ENCODE results near the gene RBMS2.
A peak's percentile ranks its signal among the peaks of the same experiment; 100 is the strongest.

RBMS2 gene

DNA sequence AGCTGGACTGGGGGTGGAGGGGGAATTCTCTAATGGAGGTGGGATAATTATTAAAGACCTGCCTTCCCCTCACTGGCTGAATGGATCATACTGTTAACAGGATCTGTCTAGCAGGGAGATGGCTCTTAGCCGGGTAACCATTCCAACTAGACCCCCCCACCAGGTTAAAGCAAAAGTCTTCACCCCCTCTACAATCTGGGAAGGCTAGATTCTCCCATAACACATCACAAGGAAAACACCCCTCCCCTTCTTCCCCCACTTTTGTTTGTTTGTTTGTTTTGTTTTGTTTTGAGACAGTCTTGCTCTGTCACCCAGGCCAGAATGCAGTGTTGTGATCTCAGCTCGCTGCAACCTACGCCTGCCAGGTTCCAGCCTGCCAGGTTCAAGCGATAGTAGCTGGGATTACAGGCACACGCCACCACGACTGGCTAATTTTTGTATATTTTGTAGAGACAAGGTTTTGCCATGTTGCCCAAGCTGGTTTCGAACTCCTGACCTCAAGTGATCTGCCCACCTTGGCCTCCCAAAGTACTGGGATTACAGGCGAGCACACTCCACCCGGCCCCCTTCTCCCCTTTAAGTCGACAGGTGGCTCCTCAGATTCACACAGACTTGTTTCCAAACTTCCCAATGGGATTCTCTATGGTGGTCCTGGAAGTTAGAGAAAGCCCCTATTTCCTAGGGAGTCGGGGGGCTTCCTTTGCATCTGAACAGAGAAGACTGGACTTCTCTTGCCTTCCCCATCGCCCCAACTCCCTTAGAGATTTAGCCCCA, 112.0 kb downstream of the RBMS2 start:
- in situ Hi-C loops (cut with HindIII; ENCODE audit: low pct_unique_long_range_greater_than_20kb, low sequenced_read_pairs): no loop called here
- no peak for TF ChIP-seq JUND (IDR thresholded peaks at IDR 0.05; ENCODE audit: low read depth)
- peak in 1 of 2 experiments; percentile 36 for DNase-seq (ENCODE audit: low read depth in 1 of 2, low spot score in 1 of 2)

DNA sequence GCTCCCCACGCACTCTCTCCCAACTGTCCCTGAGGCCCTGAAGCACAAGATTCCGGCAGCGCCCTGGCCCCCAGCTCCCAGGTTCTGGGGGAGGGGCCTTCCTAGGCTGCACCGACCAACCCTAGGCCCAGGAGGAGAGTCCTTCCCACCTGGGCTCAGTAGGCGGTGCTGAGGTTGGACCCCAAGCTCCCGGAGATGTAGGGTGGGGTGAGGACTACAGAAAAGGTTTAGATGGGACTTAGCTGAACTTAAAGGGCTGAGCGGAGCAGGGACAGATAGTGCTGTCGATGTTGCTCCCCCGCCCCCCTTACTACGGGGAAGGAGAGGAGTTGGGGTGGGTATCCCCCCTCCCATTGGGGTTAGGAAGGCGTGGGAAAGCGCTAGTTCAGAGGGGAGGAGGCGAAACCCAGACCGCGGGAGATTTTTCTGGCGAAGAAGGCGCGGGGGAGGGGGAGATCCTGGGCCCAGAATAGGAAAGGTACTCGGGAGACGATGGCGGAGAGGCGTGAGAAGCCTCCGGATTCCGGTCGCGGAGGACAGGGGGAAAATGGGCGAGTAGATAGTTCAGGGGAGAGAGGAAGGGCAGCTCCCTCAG, 112.7 kb downstream of the RBMS2 start:
- peak; percentile 93 to 95 for DNase-seq (ENCODE audit: low read depth in 1 of 2, low spot score in 1 of 2)
- TF ChIP-seq JUND (IDR thresholded peaks at IDR 0.05; ENCODE audit: low read depth): no peak
- in situ Hi-C loops (cut with HindIII; ENCODE audit: low pct_unique_long_range_greater_than_20kb, low sequenced_read_pairs): no loop called here

DNA sequence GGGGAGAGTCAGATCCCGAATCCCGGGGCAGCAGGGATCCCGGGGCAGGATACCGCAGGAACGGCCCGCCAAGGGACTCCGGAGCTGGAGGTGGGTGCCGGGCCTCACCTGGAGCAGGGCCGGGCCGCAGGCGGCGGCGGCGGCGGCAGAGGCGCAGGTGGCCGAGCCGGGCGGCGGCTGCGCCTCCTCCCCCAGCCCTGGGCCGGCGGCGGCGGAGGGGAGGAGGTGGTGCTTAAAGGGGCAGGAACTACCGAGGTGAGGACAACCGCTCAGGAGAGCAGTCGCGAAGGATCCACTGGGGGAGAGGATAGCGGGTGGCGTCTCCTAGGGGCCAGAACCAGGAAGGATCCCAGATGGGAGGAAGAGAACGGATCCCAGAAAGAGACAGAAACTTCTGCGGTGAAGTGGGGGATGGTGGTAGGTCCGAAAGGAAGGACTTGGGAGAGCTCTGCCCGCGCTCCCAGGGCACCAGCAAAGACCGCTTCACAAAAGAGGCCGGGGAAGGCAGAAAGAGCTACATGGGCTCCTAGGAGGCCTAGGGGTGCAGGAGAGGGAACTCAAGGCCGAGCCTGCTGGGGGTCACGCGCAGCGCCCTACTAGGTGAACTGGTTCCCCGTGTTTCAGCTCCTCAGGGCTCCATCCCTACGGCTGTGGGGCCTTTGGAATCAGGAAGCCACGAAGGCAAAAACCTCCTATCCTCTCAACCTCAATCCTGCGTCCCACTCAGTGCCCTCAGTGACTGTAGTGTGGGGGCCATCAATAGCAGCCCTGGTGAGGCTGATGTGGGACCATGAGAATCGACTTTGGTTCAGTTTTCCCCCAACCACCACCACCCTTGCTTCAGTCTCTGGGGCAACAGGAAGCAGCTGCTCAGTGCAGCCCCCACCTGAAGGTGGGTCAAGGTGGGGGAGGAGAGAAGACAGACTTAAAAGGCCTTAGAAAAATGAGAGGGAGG, 113.5 kb downstream of the RBMS2 start:
- in situ Hi-C loops (cut with HindIII; ENCODE audit: low pct_unique_long_range_greater_than_20kb, low sequenced_read_pairs): no loop called here
- TF ChIP-seq JUND (IDR thresholded peaks at IDR 0.05; ENCODE audit: low read depth): no peak
- peak; percentile 80 to 97 for DNase-seq (ENCODE audit: low read depth in 1 of 2, low spot score in 1 of 2)

DNA sequence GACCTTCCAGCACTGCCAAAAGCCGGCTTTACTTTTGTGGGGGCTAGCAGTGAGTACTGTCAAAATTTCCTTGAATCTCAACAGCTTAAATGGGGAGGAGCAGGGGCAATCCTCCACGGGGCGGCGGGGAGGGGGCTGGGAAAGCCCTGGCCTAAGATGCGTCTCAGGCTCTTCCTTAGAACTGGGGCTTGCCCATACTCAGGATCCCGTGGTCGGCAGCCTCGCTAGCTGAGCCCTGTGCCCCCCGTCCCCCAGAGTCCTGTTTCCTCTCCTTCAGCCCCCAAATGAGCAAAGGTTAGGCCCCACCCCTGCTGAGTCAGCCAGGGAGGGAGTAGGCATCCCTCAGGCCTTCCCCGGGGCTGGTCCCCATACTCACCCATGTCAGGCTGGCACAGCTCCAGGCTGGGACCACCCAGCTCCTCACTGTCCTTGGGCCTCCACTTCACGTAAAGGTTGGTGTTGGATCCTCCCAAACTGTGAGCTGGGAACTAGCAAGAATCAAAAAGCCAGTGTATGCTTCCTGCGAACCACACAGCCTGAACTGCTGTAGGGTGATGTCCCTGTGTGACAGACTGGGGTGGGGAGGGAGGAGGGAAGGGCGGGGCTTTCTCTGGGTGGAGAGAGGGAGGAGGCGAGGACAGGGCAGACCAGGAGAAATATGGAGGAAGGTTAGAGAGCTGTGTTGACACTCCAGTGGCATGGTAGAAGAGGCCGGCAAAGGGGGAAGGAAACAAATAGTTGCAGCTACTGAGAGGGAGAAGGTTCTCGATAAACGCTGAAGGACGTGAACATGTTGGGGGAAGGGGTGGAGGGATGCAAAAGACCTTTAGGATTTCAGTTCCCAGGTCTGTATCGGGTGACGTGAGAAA, 114.4 kb downstream of the RBMS2 start:
- no peak for TF ChIP-seq JUND (IDR thresholded peaks at IDR 0.05; ENCODE audit: low read depth)
- DNase-seq (ENCODE audit: low read depth in 1 of 2, low spot score in 1 of 2): peak; percentile 85 to 96
- in situ Hi-C loops (cut with HindIII; ENCODE audit: low pct_unique_long_range_greater_than_20kb, low sequenced_read_pairs): no loop called here

DNA sequence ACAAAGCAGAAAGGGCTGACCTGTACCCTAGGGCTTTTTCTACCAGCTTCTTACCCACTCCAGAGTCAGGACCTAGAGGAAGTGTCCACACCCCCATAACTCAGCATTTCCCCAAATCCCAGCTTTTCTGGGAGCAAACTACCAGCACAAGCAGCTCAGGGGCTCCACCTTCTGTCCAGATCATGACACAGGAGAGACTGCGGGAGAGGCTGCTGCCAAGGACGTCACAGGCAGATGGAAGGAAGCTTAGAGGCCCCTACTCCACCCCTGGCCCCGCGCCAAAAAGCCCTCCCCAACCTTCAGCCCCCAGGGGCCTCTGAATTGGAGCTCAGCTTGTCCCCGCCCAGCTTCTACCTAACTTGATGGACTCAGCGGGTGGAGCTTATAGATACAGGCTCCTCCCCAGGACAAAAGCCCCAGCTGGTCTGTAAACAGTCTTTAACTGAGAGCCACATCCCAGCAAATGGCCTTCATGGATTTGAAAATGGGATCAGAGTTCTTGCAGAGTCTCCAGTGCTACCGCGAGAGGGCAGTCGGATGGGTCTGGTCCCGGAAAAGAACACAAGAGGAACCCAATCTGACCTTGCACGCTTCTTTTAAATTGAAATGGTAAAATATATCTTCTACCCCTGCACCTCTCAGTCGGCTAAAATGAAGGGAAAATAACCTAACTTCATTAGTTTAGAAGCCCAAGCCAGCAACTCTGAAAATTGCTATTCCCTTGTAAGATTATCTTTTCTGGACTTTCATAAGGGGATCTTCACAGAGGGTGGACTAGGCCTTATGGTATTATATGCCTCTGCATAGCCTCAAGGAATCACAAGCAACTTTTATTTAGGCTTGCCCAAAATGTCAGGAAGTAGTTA, 115.3 kb downstream of the RBMS2 start:
- TF ChIP-seq JUND (IDR thresholded peaks at IDR 0.05; ENCODE audit: low read depth): peak; percentile 62; the same call in 1 of the 2 replicates
- DNase-seq (ENCODE audit: low read depth in 1 of 2, low spot score in 1 of 2): peak; percentile 91 to 100
- in situ Hi-C loops (cut with HindIII; ENCODE audit: low pct_unique_long_range_greater_than_20kb, low sequenced_read_pairs): no loop called here

DNA sequence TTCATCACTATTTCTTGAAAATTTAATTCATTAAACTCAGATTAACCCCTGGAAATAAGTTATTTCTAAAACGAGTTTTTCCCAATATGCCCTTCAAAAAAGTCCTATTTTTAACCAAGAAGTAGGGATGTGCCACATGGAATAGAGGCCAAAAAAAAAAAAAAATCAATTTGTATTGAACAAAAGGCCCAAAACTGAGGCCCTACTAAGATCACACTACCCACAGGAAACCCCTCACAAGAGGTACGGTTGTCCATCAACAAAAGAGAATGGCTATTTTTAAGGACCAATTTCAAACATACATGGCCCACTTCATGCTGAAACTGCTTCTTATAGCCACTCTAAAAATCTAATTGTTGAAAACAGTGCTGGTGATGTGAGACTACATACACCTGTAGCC, 116.0 kb downstream of the RBMS2 start:
- in situ Hi-C loops (cut with HindIII; ENCODE audit: low pct_unique_long_range_greater_than_20kb, low sequenced_read_pairs): no loop called here
- DNase-seq (ENCODE audit: low read depth in 1 of 2, low spot score in 1 of 2): no peak
- TF ChIP-seq JUND (IDR thresholded peaks at IDR 0.05; ENCODE audit: low read depth): no peak

DNA sequence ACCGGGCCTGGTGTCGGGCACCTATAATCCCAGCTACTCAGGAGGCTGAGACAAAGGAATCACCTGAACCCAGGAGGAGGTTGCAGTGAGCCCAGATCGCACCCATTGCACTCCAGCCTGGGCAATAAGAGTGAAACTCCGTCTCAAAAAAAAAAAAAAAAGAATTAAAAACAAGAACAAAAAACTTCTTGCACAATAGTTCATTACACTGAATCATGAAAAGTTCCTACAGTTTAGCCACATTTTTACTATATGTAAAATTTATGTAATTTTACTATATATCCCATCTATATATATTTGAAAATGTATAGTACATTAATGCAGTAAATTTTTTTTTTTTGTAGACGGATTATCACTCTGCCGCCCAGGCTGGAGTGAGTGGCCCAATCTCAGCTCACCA, 119.6 kb downstream of the RBMS2 start:
- in situ Hi-C loops (cut with HindIII; ENCODE audit: low pct_unique_long_range_greater_than_20kb, low sequenced_read_pairs): no loop called here
- no peak for TF ChIP-seq JUND (IDR thresholded peaks at IDR 0.05; ENCODE audit: low read depth)
- DNase-seq (ENCODE audit: low read depth in 1 of 2, low spot score in 1 of 2): no peak

DNA sequence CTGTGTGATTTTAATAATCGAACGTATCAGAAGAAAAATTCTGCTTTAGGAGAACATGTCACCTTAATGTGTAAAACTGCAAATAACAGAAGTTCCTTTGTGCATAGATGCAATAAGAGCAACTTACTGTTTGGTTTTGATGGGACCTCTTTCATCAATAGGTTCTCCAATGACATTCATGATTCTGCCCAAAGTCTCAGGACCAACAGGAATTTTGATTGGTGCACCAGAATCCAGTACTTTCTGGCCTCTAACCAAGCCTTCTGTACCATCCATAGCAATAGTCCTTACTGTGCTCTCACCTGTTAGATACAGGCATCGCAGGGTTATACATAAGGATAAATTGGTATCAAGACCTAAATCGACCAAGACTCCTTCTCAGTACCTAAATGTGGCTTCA, 123.0 kb downstream of the RBMS2 start:
- TF ChIP-seq JUND (IDR thresholded peaks at IDR 0.05; ENCODE audit: low read depth): no peak
- in situ Hi-C loops (cut with HindIII; ENCODE audit: low pct_unique_long_range_greater_than_20kb, low sequenced_read_pairs): no loop called here
- DNase-seq (ENCODE audit: low read depth in 1 of 2, low spot score in 1 of 2): peak in 1 of 2 experiments; percentile 29

DNA sequence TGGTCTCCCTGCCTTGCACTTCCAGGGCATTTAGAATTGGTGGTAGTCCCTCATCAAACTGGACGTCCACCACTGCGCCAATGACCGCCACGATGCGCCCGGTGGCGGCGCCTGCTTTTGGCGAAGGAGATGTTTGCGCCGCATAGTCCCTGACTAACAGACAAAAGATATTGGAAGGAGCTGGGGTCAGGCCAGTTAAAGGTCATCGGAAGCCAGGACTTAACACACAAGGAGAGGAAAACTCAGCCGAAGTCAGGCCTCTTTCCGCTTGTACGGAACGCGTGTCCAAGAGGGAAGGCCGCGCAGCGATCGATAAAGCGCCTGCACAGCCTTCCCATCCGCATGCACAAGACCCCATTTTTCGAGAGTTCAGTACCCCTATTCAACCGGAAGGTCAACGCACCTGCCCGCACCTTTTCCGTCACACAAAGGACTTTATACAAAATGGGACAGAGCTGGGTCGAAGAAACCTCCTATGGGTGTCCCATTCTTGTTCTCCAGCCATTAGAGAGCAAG, 123.6 kb downstream of the RBMS2 start:
- in situ Hi-C loops (cut with HindIII; ENCODE audit: low pct_unique_long_range_greater_than_20kb, low sequenced_read_pairs): no loop called here
- DNase-seq (ENCODE audit: low read depth in 1 of 2, low spot score in 1 of 2): no peak
- TF ChIP-seq JUND (IDR thresholded peaks at IDR 0.05; ENCODE audit: low read depth): no peak
